H1 (cell line): ENCODE measurements around the gene ARHGAP24. TPM values are rescaled to one million over a fixed set of nuclear protein-coding genes. Genes with fewer than 3 reads are reported as not detected.

Source experiments
- CTCF ChIA-PET: fragments of 300-600 bp; sonication (Branson Sonifier 250); formaldehyde crosslinking; loops from one replicate; lab custom pipeline; 2021; ENCODE audit not compliant: partially characterized antibody; lab: Charles Lee
- POLR2A ChIA-PET: fragments of 300-600 bp; sonication (Branson Sonifier 250); formaldehyde crosslinking; loops from one replicate; lab custom pipeline; 2021; ENCODE audit warnings: inconsistent platforms; ENCODE audit not compliant: partially characterized antibody; lab: Charles Lee
- DNase-seq, 2 experiments: peaks; one replicate each; pipeline versions ENCODE4 v3.0.0 to v3.0.0-alpha.2; 2010 to 2022; ENCODE audit warnings: low spot score in 2 of 2, low read depth in 1 of 2, mixed read lengths in 1 of 2
- FAIRE-seq: peaks from 2 replicates; lab custom pipeline; 2011; peaks lifted over from hg19 to GRCh38; lab: Jason Lieb, UNC
- H2AFZ ChIP-seq: 2 replicates; pipeline ENCODE4 v1.8.1; 2012; ENCODE audit warnings: low read length, inconsistent platforms
- H2AK5ac ChIP-seq: 2 replicates; pipeline ENCODE4 v1.6.1; 2013; ENCODE audit warnings: low read depth, low read length
- H2BK120ac ChIP-seq: replicated peaks from 2 replicates; pipeline ENCODE3; 2013; ENCODE audit warnings: low read depth, low read length, inconsistent platforms
- H2BK12ac ChIP-seq: 2 replicates; pipeline ENCODE4 v1.6.1; 2013; ENCODE audit warnings: low read depth, low read length
- H2BK15ac ChIP-seq: 2 replicates; pipeline ENCODE4 v1.6.1; 2013; ENCODE audit warnings: low read length
- H2BK20ac ChIP-seq: 2 replicates; pipeline ENCODE4 v1.6.1; 2013; ENCODE audit warnings: low read length
- H2BK5ac ChIP-seq: 2 replicates; pipeline ENCODE4 v1.6.1; 2013; ENCODE audit warnings: low read depth, low read length
- H3K14ac ChIP-seq: 2 replicates; pipeline ENCODE4 v1.6.1; 2013; ENCODE audit warnings: inconsistent platforms; ENCODE audit not compliant: insufficient read length
- H3K18ac ChIP-seq: 2 replicates; pipeline ENCODE4 v1.6.1; 2013; ENCODE audit warnings: low read length; ENCODE audit errors: extremely low read depth
- H3K23ac ChIP-seq: 2 replicates; pipeline ENCODE4 v1.6.1; 2013; ENCODE audit warnings: inconsistent platforms; ENCODE audit not compliant: insufficient read length
- H3K23me2 ChIP-seq: 2 replicates; pipeline ENCODE4 v1.6.1; 2013; ENCODE audit warnings: low read depth, low read length
- H3K27ac ChIP-seq: 2 replicates; pipeline ENCODE4 v1.6.1; 2011; ENCODE audit warnings: low read depth, low read length, inconsistent platforms
- H3K27me3 ChIP-seq, 4 experiments: replicated peaks in 1 of 4; 1 replicate in 1 of 4; 2 replicates in 3 of 4; pipeline versions ENCODE4 v1.6.1 to v1.8.1; 2011 to 2013; ENCODE audit warnings: low read length in 3 of 4, mild to moderate bottlenecking in 3 of 4, inconsistent platforms in 2 of 4, mixed read lengths in 2 of 4, moderate library complexity in 1 of 4; ENCODE audit not compliant: control insufficient read depth in 3 of 4, insufficient read depth in 3 of 4; ENCODE audit errors: extremely low read depth in 1 of 4
- H3K36me3 ChIP-seq, 4 experiments: 2 replicates each; pipeline versions ENCODE4 v1.6.1 to v1.8.1; 2011 to 2013; ENCODE audit warnings: mild to moderate bottlenecking in 4 of 4, low read length in 3 of 4, moderate library complexity in 2 of 4, control low read depth in 1 of 4, inconsistent platforms in 1 of 4; ENCODE audit not compliant: insufficient read depth in 4 of 4, control insufficient read depth in 2 of 4
- H3K4ac ChIP-seq: replicated peaks from 2 replicates; pipeline ENCODE3; 2013; ENCODE audit warnings: low read length, low read depth, mixed read lengths, inconsistent platforms; ENCODE audit not compliant: insufficient read length
- H3K4me1 ChIP-seq, 4 experiments: replicated peaks in 1 of 4; 1 replicate in 1 of 4; 2 replicates in 3 of 4; pipeline versions ENCODE4 v1.6.1 to v1.8.1; 2011 to 2013; ENCODE audit warnings: low read length in 3 of 4, inconsistent platforms in 2 of 4, mixed read lengths in 1 of 4; ENCODE audit not compliant: insufficient read depth in 4 of 4, control insufficient read depth in 3 of 4
- H3K4me2 ChIP-seq, 2 experiments: 2 replicates each; pipeline versions ENCODE4 v1.6.1 to v1.8.1; 2011 to 2013; ENCODE audit warnings: low read depth in 2 of 2, low read length in 2 of 2, control low read depth in 1 of 2, inconsistent platforms in 1 of 2, mild to moderate bottlenecking in 1 of 2; ENCODE audit not compliant: insufficient read depth in 1 of 2
- H3K4me3 ChIP-seq, 4 experiments: fragments of 200-600, 300-600 bp in 1 of 4; sonication (generic), shearing (Covaris generic), sonication (Bioruptor Twin) in 1 of 4; 2 replicates each; pipeline versions ENCODE4 v1.5.1 to v1.8.1; 2011 to 2016; ENCODE audit warnings: low read length in 4 of 4, low read depth in 3 of 4, control low read depth in 2 of 4, inconsistent platforms in 2 of 4, mild to moderate bottlenecking in 2 of 4, mixed read lengths in 1 of 4, moderate library complexity in 1 of 4; ENCODE audit not compliant: insufficient read depth in 2 of 4; ENCODE audit errors: extremely low read depth in 1 of 4
- H3K56ac ChIP-seq: replicated peaks from 2 replicates; pipeline ENCODE3; 2013; ENCODE audit warnings: low read depth, mild to moderate bottlenecking, mixed read lengths, low read length, inconsistent platforms; ENCODE audit not compliant: insufficient read length
- H3K79me1 ChIP-seq: 2 replicates; pipeline ENCODE4 v1.6.1; 2013; ENCODE audit warnings: low read depth, low read length, control low read depth
- H3K79me2 ChIP-seq, 2 experiments: 2 replicates each; pipeline versions ENCODE4 v1.6.1 to v1.8.1; 2012 to 2013; ENCODE audit warnings: low read length in 2 of 2, mild to moderate bottlenecking in 2 of 2, inconsistent platforms in 1 of 2; ENCODE audit not compliant: insufficient read depth in 2 of 2, control insufficient read depth in 1 of 2
- H3K9ac ChIP-seq, 4 experiments: replicated peaks in 1 of 4; 1 replicate in 1 of 4; 2 replicates in 3 of 4; pipeline versions ENCODE4 v1.6.1 to v1.8.1; 2011 to 2013; ENCODE audit warnings: low read depth in 3 of 4, low read length in 3 of 4, control low read depth in 2 of 4, mild to moderate bottlenecking in 2 of 4, moderate library complexity in 2 of 4, inconsistent platforms in 1 of 4; ENCODE audit errors: extremely low read depth in 1 of 4
- H3K9me3 ChIP-seq, 2 experiments: 2 replicates each; pipeline versions ENCODE4 v1.6.1 to v1.8.1; 2012 to 2013; ENCODE audit warnings: mild to moderate bottlenecking in 2 of 2, moderate library complexity in 2 of 2, control low read depth in 1 of 2, inconsistent platforms in 1 of 2, low read depth in 1 of 2, low read length in 1 of 2, mixed read lengths in 1 of 2; ENCODE audit not compliant: insufficient read depth in 2 of 2
- H4K20me1 ChIP-seq, 2 experiments: replicated peaks in 1 of 2; 2 replicates each; pipeline versions ENCODE3 to v1.8.1; 2011 to 2013; ENCODE audit warnings: inconsistent platforms in 2 of 2, low read length in 2 of 2, mild to moderate bottlenecking in 1 of 2; ENCODE audit not compliant: insufficient read depth in 2 of 2, control insufficient read depth in 1 of 2
- H4K5ac ChIP-seq: 2 replicates; pipeline ENCODE4 v1.6.1; 2013; ENCODE audit warnings: low read length, low read depth, mixed read lengths, inconsistent platforms; ENCODE audit not compliant: insufficient read length
- H4K8ac ChIP-seq: 2 replicates; pipeline ENCODE4 v1.8.0; 2013; ENCODE audit warnings: mild to moderate bottlenecking, moderate library complexity, low read length, inconsistent platforms; ENCODE audit not compliant: insufficient read depth; ENCODE audit errors: extremely low read depth
- H4K91ac ChIP-seq: replicated peaks from 2 replicates; pipeline ENCODE3; 2013; ENCODE audit warnings: low read length, mixed read lengths, inconsistent platforms; ENCODE audit not compliant: insufficient read length
- GABPA ChIP-seq: IDR thresholded peaks from 2 replicates; pipeline ENCODE4 v1.6.1; 2011; ENCODE audit warnings: mild to moderate bottlenecking, low read length, moderate library complexity, borderline replicate concordance; ENCODE audit not compliant: insufficient read depth
- HDAC2 ChIP-seq, 2 experiments: fragments of 300-600 bp in 1 of 2; sonication (generic) in 1 of 2; IDR thresholded peaks; 2 replicates each; pipeline ENCODE4 v1.6.1; 2011 to 2012; ENCODE audit warnings: low read depth in 2 of 2, low read length in 2 of 2, mild to moderate bottlenecking in 2 of 2, moderate library complexity in 2 of 2, borderline replicate concordance in 1 of 2, inconsistent platforms in 1 of 2
- POU5F1 ChIP-seq: IDR thresholded peaks from 2 replicates; pipeline ENCODE4 v1.6.1; 2011; ENCODE audit warnings: low read depth, mild to moderate bottlenecking, low read length, moderate library complexity
- SIX5 ChIP-seq: IDR thresholded peaks from 2 replicates; pipeline ENCODE4 v1.6.1; 2011; ENCODE audit warnings: mild to moderate bottlenecking, low read depth, low read length
- SP2 ChIP-seq: IDR thresholded peaks from 2 replicates; pipeline ENCODE4 v1.6.1; 2012; ENCODE audit warnings: mild to moderate bottlenecking, low read length, inconsistent platforms
- SRF ChIP-seq: IDR thresholded peaks from 2 replicates; pipeline ENCODE4 v1.6.1; 2011; ENCODE audit warnings: mild to moderate bottlenecking, low read depth, low read length, moderate library complexity
- SUZ12 ChIP-seq: fragments of 200-600 bp; sonication (generic); IDR thresholded peaks from 2 replicates; pipeline ENCODE4 v1.6.1; 2012; ENCODE audit warnings: mild to moderate bottlenecking, inconsistent platforms, low read length, moderate library complexity, mixed read lengths
- TAF7 ChIP-seq: optimal IDR thresholded peaks from 2 replicates; pipeline ENCODE3; 2011; ENCODE audit warnings: low read depth, mild to moderate bottlenecking, inconsistent platforms, low read length, moderate library complexity, borderline replicate concordance
- TCF12 ChIP-seq: IDR thresholded peaks from 2 replicates; pipeline ENCODE4 v1.6.1; 2011; ENCODE audit warnings: low read depth, mild to moderate bottlenecking, low read length
- polyA plus RNA-seq, 7 experiments: library from polyadenylated mRNA; depleted of rRNA in 3 of 7; stranded (reverse) in 5 of 7; unstranded in 2 of 7; fragments of >200 nt in 5 of 7; fragments of 200-250 nt in 2 of 7; gene quantifications; 1 replicate in 5 of 7; 2 replicates in 1 of 7; 4 replicates in 1 of 7; pipeline versions ENCODE4 v1.2.1 to v1.2.3, GENCODE V29; 2011 to 2013; ENCODE audit warnings: missing spikeins in 2 of 7, mixed read lengths in 2 of 7
- total RNA-seq: library from RNA; stranded (reverse); fragmentation: NEBNext Ultra II Directional; extraction: Animal tissue kit (Norgen Biotek cat#: 25700); gene quantifications from 2 replicates; pipeline ENCODE4 v1.2.1, GENCODE V29; 2021
- TF ChIP-seq, protein P1 (sequence below): IDR thresholded peaks from 2 replicates; pipeline ENCODE4 v1.6.1; 2011; ENCODE audit warnings: low read depth, mild to moderate bottlenecking, low read length; ENCODE audit not compliant: insufficient read depth

ARHGAP24 gene
- total and polyA plus RNA-seq, 2 of the 8 experiments (the other 6 are each of a cell fraction or from before 2014, with no cell fraction given), result 0.08 to 0.50 TPM

DNA sequence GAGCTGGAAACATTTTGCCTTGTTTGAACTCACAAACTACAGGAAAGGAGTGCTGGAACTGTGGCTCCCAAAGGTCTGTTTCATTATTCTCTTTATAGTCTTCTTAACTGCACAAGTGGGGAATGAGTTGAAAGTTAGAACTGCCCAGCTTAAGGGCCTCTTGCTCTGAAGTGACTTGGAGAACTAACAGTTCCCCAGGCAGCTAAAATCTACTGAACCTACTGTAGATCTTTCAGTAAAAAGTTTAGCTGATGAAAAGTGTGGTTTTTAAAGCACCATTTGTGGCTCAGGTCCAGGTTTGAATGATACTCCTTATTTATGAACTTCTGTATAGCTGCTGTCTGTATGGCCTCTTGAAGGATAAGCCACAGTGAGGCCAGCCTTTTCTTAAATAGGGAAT is 531.1 kb downstream of the ARHGAP24 start:
- no peak overlapping the region for H2BK5ac ChIP-seq

More for the DNA sequence above, 531.1 kb downstream of the ARHGAP24 start:
- Histone ChIP-seq H4K91ac (no peak overlapping the region), H3K23me2 (no peaks in the 10 kb centered on the region), H2BK15ac (no peak overlapping the region), H2BK12ac (no peak overlapping the region), H3K79me1 (no peaks in the 10 kb centered on the region), H3K56ac (no peak overlapping the region), H3K79me2 (no peaks in the 10 kb centered on the region), H3K4ac (no peak overlapping the region), H3K36me3 (no peaks in the 10 kb centered on the region), H3K4me2 (no peak overlapping the region), H3K9me3 (no peaks in the 10 kb centered on the region), H3K4me1 (no peaks in the 10 kb centered on the region), H3K18ac (no peak overlapping the region), H3K14ac (no peak overlapping the region), H3K27me3 (no peaks in the 10 kb centered on the region), H4K8ac (no peak overlapping the region)
- no peak for FAIRE-seq
- POLR2A ChIA-PET, result no interaction called here
- CTCF ChIA-PET, result interaction anchor here (0.5 to 0.8 kb wide), 3 partner anchors 9 to 209 kb away, joined by 3 read pairs; no protein-coding TSS in a partner anchor
- no peak for TF ChIP-seq GABPA
- TF ChIP-seq SP2, result no peak
- no peak for TF ChIP-seq SUZ12
- TF ChIP-seq POU5F1, result no peak
- TF ChIP-seq TCF12, result no peak
- no peak for TF ChIP-seq TAF7
- no peak for TF ChIP-seq SIX5
- TF ChIP-seq SRF, result no peak
- TF ChIP-seq, protein P1, sequence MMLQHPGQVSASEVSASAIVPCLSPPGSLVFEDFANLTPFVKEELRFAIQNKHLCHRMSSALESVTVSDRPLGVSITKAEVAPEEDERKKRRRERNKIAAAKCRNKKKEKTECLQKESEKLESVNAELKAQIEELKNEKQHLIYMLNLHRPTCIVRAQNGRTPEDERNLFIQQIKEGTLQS, result no peak
- TF ChIP-seq HDAC2 (IDR thresholded peaks at IDR 0.05; ENCODE audit: borderline replicate concordance in 1 of 2, low read depth in 2 of 2, low read length in 2 of 2), result no peak
- TF ChIP-seq, all 59 proteins: peak for 0
- no peak overlapping the region for H2BK20ac ChIP-seq
- no peak overlapping the region for H4K5ac ChIP-seq
- H3K23ac ChIP-seq, result no peak overlapping the region
- no peak overlapping the region for H2BK120ac ChIP-seq
- no peak overlapping the region for H3K9ac ChIP-seq
- no peaks in the 10 kb centered on the region for H4K20me1 ChIP-seq
- H2AK5ac ChIP-seq, result no peak overlapping the region
- H3K27ac ChIP-seq, result no peak overlapping the region
- H2AFZ ChIP-seq, result no peak overlapping the region
- no peak overlapping the region for H3K4me3 ChIP-seq
- no peak for DNase-seq
